ENCODE data around the gene MPND.

The MPND gene

DNA sequence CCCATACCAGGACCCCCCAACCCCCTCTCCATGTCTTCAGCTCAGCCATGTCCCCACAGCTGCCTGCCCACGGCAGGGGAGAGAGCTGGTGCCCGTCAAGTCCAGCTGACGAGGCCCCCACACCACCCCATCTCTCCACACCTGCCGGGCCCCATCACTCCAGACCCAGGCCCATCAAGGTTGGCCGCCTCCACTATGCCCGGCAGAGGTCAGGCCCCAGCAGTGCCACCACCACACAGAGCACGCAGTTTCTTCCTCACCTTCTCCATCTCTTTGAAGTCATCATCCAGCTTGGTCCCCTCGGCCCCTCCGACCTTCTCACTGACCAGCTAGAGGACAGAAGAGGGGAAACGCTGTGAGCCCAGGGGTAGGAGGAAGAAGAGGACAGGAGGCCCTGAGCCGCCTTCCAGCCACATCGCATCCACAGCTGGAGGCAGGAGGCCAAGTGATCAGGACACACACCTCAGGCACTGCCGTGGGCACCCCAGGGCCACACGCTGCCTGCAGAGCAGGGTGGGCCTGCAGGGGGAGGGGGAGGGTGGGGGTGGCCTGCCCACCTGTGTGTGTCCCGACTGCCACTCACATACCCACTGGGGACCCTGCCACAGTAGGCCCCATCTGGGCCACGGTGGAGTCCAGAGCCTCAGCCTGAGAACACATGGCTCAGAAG is 23.4 kb downstream of the MPND start:
- Histone ChIP-seq H3K79me1 (replicated peaks; ENCODE audit: low read length, poor library complexity, severe bottlenecking) (peaks cover 39% of the 10 kb centered on the region), H3K36me3 (ENCODE audit: control insufficient read depth in 1 of 2, insufficient read depth in 2 of 2, low read depth in 1 of 2, low read length in 2 of 2) (peaks cover 62 to 78% of the 10 kb centered on the region in 2 experiments), H3K27me3 (ENCODE audit: control insufficient read depth in 1 of 2, insufficient read depth in 1 of 2, low read length in 2 of 2) (no peaks in the 10 kb centered on the region), H3K4me2 (ENCODE audit: low read length, poor library complexity, severe bottlenecking) (no peak overlapping the region), H2BK15ac (ENCODE audit: low read depth, poor library complexity, severe bottlenecking) (no peak overlapping the region), H2BK5ac (ENCODE audit: low read depth, low read length, poor library complexity, severe bottlenecking) (no peak overlapping the region), H3K4me3 (ENCODE audit: insufficient read depth in 1 of 2, low read depth in 1 of 2, low read length in 2 of 2) (no peak overlapping the region), H4K8ac (ENCODE audit: low read length) (no peak overlapping the region), H3K14ac (ENCODE audit: low read length in 2 of 2) (no peak overlapping the region), H4K91ac (ENCODE audit: low read length) (peak overlapping the region; percentile 36), H2AK5ac (ENCODE audit: low read length, severe bottlenecking) (no peak overlapping the region), H3K18ac (ENCODE audit: low read depth in 1 of 2, low read length in 2 of 2) (no peak overlapping the region), H2BK12ac (ENCODE audit: low read length in 2 of 2) (no peak overlapping the region), H3K23ac (ENCODE audit: low read length in 2 of 2) (no peak overlapping the region), H2AFZ (ENCODE audit: low read depth, low read length) (no peak overlapping the region), H3K4ac (ENCODE audit: low read depth in 1 of 2, low read length in 2 of 2) (no peak overlapping the region), H2BK120ac (ENCODE audit: low read depth, low read length) (no peak overlapping the region), H3K4me1 (ENCODE audit: control insufficient read depth, insufficient read depth, low read depth, low read length) (peaks cover 65% of the 10 kb centered on the region), H3K9ac (ENCODE audit: low read length) (no peak overlapping the region), H3K9me3 (ENCODE audit: control insufficient read depth, low read length) (no peaks in the 10 kb centered on the region), H3K27ac (ENCODE audit: low read length, poor library complexity, severe bottlenecking) (no peak overlapping the region)
- 96% methylated on average over 14 of the region's 16 CpGs for WGBS
- DNase-seq, result no peak

GRCh38 chr19:4367336-4367723 is 24.0 kb downstream of the MPND start:
- Histone ChIP-seq H3K4me1 (ENCODE audit: control insufficient read depth, insufficient read depth, low read depth, low read length) (peaks cover 66% of the 10 kb centered on the region), H2BK15ac (ENCODE audit: low read depth, poor library complexity, severe bottlenecking) (no peak overlapping the region), H2BK5ac (ENCODE audit: low read depth, low read length, poor library complexity, severe bottlenecking) (no peak overlapping the region), H2BK120ac (ENCODE audit: low read depth, low read length) (no peak overlapping the region), H3K9ac (ENCODE audit: low read length) (no peak overlapping the region), H3K14ac (ENCODE audit: low read length in 2 of 2) (no peak overlapping the region), H3K36me3 (ENCODE audit: control insufficient read depth in 1 of 2, insufficient read depth in 2 of 2, low read depth in 1 of 2, low read length in 2 of 2) (peaks cover 57 to 76% of the 10 kb centered on the region in 2 experiments), H3K4me2 (ENCODE audit: low read length, poor library complexity, severe bottlenecking) (no peak overlapping the region), H4K8ac (ENCODE audit: low read length) (no peak overlapping the region), H3K4me3 (ENCODE audit: insufficient read depth in 1 of 2, low read depth in 1 of 2, low read length in 2 of 2) (no peak overlapping the region), H3K23ac (ENCODE audit: low read length in 2 of 2) (no peak overlapping the region), H3K4ac (ENCODE audit: low read depth in 1 of 2, low read length in 2 of 2) (no peak overlapping the region), H2AFZ (ENCODE audit: low read depth, low read length) (no peak overlapping the region), H3K27ac (ENCODE audit: low read length, poor library complexity, severe bottlenecking) (no peak overlapping the region), H3K79me1 (replicated peaks; ENCODE audit: low read length, poor library complexity, severe bottlenecking) (peaks cover 38% of the 10 kb centered on the region), H4K91ac (ENCODE audit: low read length) (no peak overlapping the region), H2AK5ac (ENCODE audit: low read length, severe bottlenecking) (no peak overlapping the region), H2BK12ac (ENCODE audit: low read length in 2 of 2) (no peak overlapping the region), H3K9me3 (ENCODE audit: control insufficient read depth, low read length) (no peaks in the 10 kb centered on the region), H3K27me3 (ENCODE audit: control insufficient read depth in 1 of 2, insufficient read depth in 1 of 2, low read length in 2 of 2) (no peaks in the 10 kb centered on the region), H3K18ac (ENCODE audit: low read depth in 1 of 2, low read length in 2 of 2) (no peak overlapping the region)
- WGBS, result 98% methylated on average over 10 of the region's 10 CpGs
- no peak for DNase-seq

- no peak for DNase-seq
- Histone ChIP-seq H2BK12ac (ENCODE audit: low read length in 2 of 2) (no peak overlapping the region), H3K27ac (ENCODE audit: low read length, poor library complexity, severe bottlenecking) (no peak overlapping the region), H3K27me3 (ENCODE audit: control insufficient read depth in 1 of 2, insufficient read depth in 1 of 2, low read length in 2 of 2) (no peaks in the 10 kb centered on the region), H3K14ac (ENCODE audit: low read length in 2 of 2) (no peak overlapping the region), H3K4ac (ENCODE audit: low read depth in 1 of 2, low read length in 2 of 2) (peak overlapping the region in 1 of 2 experiments; percentile 30), H3K23ac (ENCODE audit: low read length in 2 of 2) (no peak overlapping the region), H4K8ac (ENCODE audit: low read length) (no peak overlapping the region), H4K91ac (ENCODE audit: low read length) (no peak overlapping the region), H3K9ac (ENCODE audit: low read length) (peak overlapping the region; percentile 81), H3K4me1 (ENCODE audit: control insufficient read depth, insufficient read depth, low read depth, low read length) (peaks cover 68% of the 10 kb centered on the region), H3K4me3 (ENCODE audit: insufficient read depth in 1 of 2, low read depth in 1 of 2, low read length in 2 of 2) (peak overlapping the region in 1 of 2 experiments; percentile 8), H2BK5ac (ENCODE audit: low read depth, low read length, poor library complexity, severe bottlenecking) (no peak overlapping the region), H3K4me2 (ENCODE audit: low read length, poor library complexity, severe bottlenecking) (no peak overlapping the region), H3K36me3 (ENCODE audit: control insufficient read depth in 1 of 2, insufficient read depth in 2 of 2, low read depth in 1 of 2, low read length in 2 of 2) (peaks cover 52 to 76% of the 10 kb centered on the region in 2 experiments), H3K9me3 (ENCODE audit: control insufficient read depth, low read length) (no peaks in the 10 kb centered on the region), H2BK120ac (ENCODE audit: low read depth, low read length) (no peak overlapping the region), H2AK5ac (ENCODE audit: low read length, severe bottlenecking) (peak overlapping the region; percentile 11), H2AFZ (ENCODE audit: low read depth, low read length) (no peak overlapping the region), H3K18ac (ENCODE audit: low read depth in 1 of 2, low read length in 2 of 2) (no peak overlapping the region), H2BK15ac (ENCODE audit: low read depth, poor library complexity, severe bottlenecking) (no peak overlapping the region), H3K79me1 (replicated peaks; ENCODE audit: low read length, poor library complexity, severe bottlenecking) (peaks cover 41% of the 10 kb centered on the region)
- WGBS, result 96% methylated on average over 13 of the region's 13 CpGs
These were observed 24.4 kb downstream of the MPND start for GRCh38 chr19:4367781-4368127.

GRCh38 chr19:4368128-4368820 is 24.9 kb downstream of the MPND start:
- Histone ChIP-seq H3K4me1 (ENCODE audit: control insufficient read depth, insufficient read depth, low read depth, low read length) (peaks cover 67% of the 10 kb centered on the region), H3K14ac (ENCODE audit: low read length in 2 of 2) (no peak overlapping the region), H2BK5ac (ENCODE audit: low read depth, low read length, poor library complexity, severe bottlenecking) (no peak overlapping the region), H3K36me3 (ENCODE audit: control insufficient read depth in 1 of 2, insufficient read depth in 2 of 2, low read depth in 1 of 2, low read length in 2 of 2) (peaks cover 47 to 75% of the 10 kb centered on the region in 2 experiments), H3K23ac (ENCODE audit: low read length in 2 of 2) (no peak overlapping the region), H3K27me3 (ENCODE audit: control insufficient read depth in 1 of 2, insufficient read depth in 1 of 2, low read length in 2 of 2) (no peaks in the 10 kb centered on the region), H3K4ac (ENCODE audit: low read depth in 1 of 2, low read length in 2 of 2) (peak overlapping the region in 1 of 2 experiments; percentile 30), H2BK120ac (ENCODE audit: low read depth, low read length) (no peak overlapping the region), H3K4me2 (ENCODE audit: low read length, poor library complexity, severe bottlenecking) (no peak overlapping the region), H2AFZ (ENCODE audit: low read depth, low read length) (no peak overlapping the region), H3K4me3 (ENCODE audit: insufficient read depth in 1 of 2, low read depth in 1 of 2, low read length in 2 of 2) (peak overlapping the region in 1 of 2 experiments; percentile 8), H2BK15ac (ENCODE audit: low read depth, poor library complexity, severe bottlenecking) (no peak overlapping the region), H3K18ac (ENCODE audit: low read depth in 1 of 2, low read length in 2 of 2) (no peak overlapping the region), H2BK12ac (ENCODE audit: low read length in 2 of 2) (no peak overlapping the region), H3K27ac (ENCODE audit: low read length, poor library complexity, severe bottlenecking) (peak overlapping the region; percentile 44), H3K79me1 (replicated peaks; ENCODE audit: low read length, poor library complexity, severe bottlenecking) (peaks cover 43% of the 10 kb centered on the region), H3K9ac (ENCODE audit: low read length) (peak overlapping the region; percentile 81), H2AK5ac (ENCODE audit: low read length, severe bottlenecking) (peak overlapping the region; percentile 11), H4K8ac (ENCODE audit: low read length) (no peak overlapping the region), H4K91ac (ENCODE audit: low read length) (peak overlapping the region; percentile 41), H3K9me3 (ENCODE audit: control insufficient read depth, low read length) (no peaks in the 10 kb centered on the region)
- WGBS, result 83% methylated on average over 19 of the region's 19 CpGs
- no peak for DNase-seq

Data from mesenchymal stem cell (in vitro differentiated cells and primary cell).